HG02884 (cell line): Measurements from ENCODE around the gene GLCE.
"Not testable (repeated sequence)": the region's sequence is repeated elsewhere in the genome, so short reads cannot be mapped to it uniquely, and the experiment has no call there.

ENCODE experiments used
- ATAC-seq: cut with Tn5 transposase; IDR thresholded peaks from one replicate; pipeline ENCODE4 v1.9.1; 2021; ENCODE audit warnings: mild to moderate bottlenecking, moderate library complexity; ENCODE audit not compliant: unreplicated experiment

The GLCE gene

GRCh38 chr15:69244798-69245197 is 84.4 kb downstream of the GLCE start:
- ATAC-seq = no peak

- no peak for ATAC-seq
These were observed 92.7 kb downstream of the GLCE start for GRCh38 chr15:69253156-69253555.

- no peak for ATAC-seq
These were observed 105.0 kb downstream of the GLCE start for GRCh38 chr15:69265347-69265955.

- ATAC-seq = no peak
These were observed 110.8 kb downstream of the GLCE start for GRCh38 chr15:69271217-69271616.

- no peak for ATAC-seq
These were observed 111.7 kb downstream of the GLCE start for GRCh38 chr15:69272139-69272538.

- no peak for ATAC-seq
These were observed 112.5 kb downstream of the GLCE start for GRCh38 chr15:69272891-69273290.

GRCh38 chr15:69275074-69275670 is 114.7 kb downstream of the GLCE start:
- no peak for ATAC-seq

- no peak for ATAC-seq
These were observed 115.6 kb downstream of the GLCE start for GRCh38 chr15:69275933-69276560.

GRCh38 chr15:69277316-69277715 is 116.9 kb downstream of the GLCE start:
- no peak for ATAC-seq

GRCh38 chr15:69279636-69280035 is 119.2 kb downstream of the GLCE start:
- no peak for ATAC-seq

GRCh38 chr15:69280783-69281182 is 120.3 kb downstream of the GLCE start:
- no peak for ATAC-seq

- no peak for ATAC-seq
These were observed 121.8 kb downstream of the GLCE start for GRCh38 chr15:69282104-69282743.

- ATAC-seq = no peak
These were observed 125.4 kb downstream of the GLCE start for GRCh38 chr15:69285834-69286233.

- no peak for ATAC-seq
These were observed 127.6 kb downstream of the GLCE start for GRCh38 chr15:69288011-69288410.

GRCh38 chr15:69288531-69289341 is 128.3 kb downstream of the GLCE start:
- no peak for ATAC-seq

GRCh38 chr15:69289342-69290146 is 129.1 kb downstream of the GLCE start:
- no peak for ATAC-seq

- no peak for ATAC-seq
These were observed 130.1 kb downstream of the GLCE start for GRCh38 chr15:69290346-69291164.

GRCh38 chr15:69291651-69292050 is 131.2 kb downstream of the GLCE start:
- not testable (repeated sequence) for ATAC-seq

GRCh38 chr15:69292826-69293420 is 132.5 kb downstream of the GLCE start:
- no peak for ATAC-seq
